HG02852 (cell line): ENCODE results near the gene CFAP73.
"Not testable (repeated sequence)": the region's sequence is repeated elsewhere in the genome, so short reads cannot be mapped to it uniquely, and the experiment has no call there.

ENCODE experiments used
- ATAC-seq: cut with Tn5 transposase; IDR thresholded peaks from one replicate; pipeline ENCODE4 v1.9.1; 2021; ENCODE audit warnings: mild to moderate bottlenecking, moderate library complexity; ENCODE audit not compliant: unreplicated experiment

CFAP73 gene

GRCh38 chr12:113185180-113186032 is 35.9 kb downstream of the CFAP73 start, which contains the start of the genes DDX54 and RITA1:
TSS of gene DDX54 (minus strand) at chr12:113185478. CDS start at chr12:113185451, 27 bp downstream.
TSS of gene RITA1 (plus strand) at chr12:113185721. CDS start at chr12:113186747, 1,026 bp downstream.
- ATAC-seq, result peak; percentile 55

- ATAC-seq, result no peak
These were observed 36.5 kb downstream of the CFAP73 start for GRCh38 chr12:113186033-113186365.

- no peak for ATAC-seq
These were observed 37.3 kb downstream of the CFAP73 start for GRCh38 chr12:113186666-113187325.

GRCh38 chr12:113189361-113189760 is 39.8 kb downstream of the CFAP73 start:
- ATAC-seq, result no peak

- ATAC-seq, result no peak
These were observed 41.2 kb downstream of the CFAP73 start for GRCh38 chr12:113190761-113191160.

GRCh38 chr12:113191227-113191626 is 41.7 kb downstream of the CFAP73 start:
- ATAC-seq, result no peak

- ATAC-seq, result no peak
These were observed 45.5 kb downstream of the CFAP73 start for GRCh38 chr12:113194971-113195391.

GRCh38 chr12:113195598-113195997 is 46.1 kb downstream of the CFAP73 start:
- ATAC-seq, result no peak

- no peak for ATAC-seq
These were observed 47.1 kb downstream of the CFAP73 start for GRCh38 chr12:113196582-113196981.

GRCh38 chr12:113196990-113197389 is 47.5 kb downstream of the CFAP73 start:
- peak; percentile 82 for ATAC-seq

GRCh38 chr12:113197518-113198077 is 48.1 kb downstream of the CFAP73 start:
- no peak for ATAC-seq

GRCh38 chr12:113198296-113198695 is 48.8 kb downstream of the CFAP73 start:
- no peak for ATAC-seq

GRCh38 chr12:113200021-113200797 is 50.7 kb downstream of the CFAP73 start:
- no peak for ATAC-seq

- ATAC-seq, result no peak
These were observed 52.0 kb downstream of the CFAP73 start for GRCh38 chr12:113201187-113202177.

GRCh38 chr12:113202300-113203075 is 53.0 kb downstream of the CFAP73 start:
- ATAC-seq, result no peak

GRCh38 chr12:113203852-113204760 is 54.6 kb downstream of the CFAP73 start:
- ATAC-seq, result no peak

- ATAC-seq, result no peak
These were observed 55.3 kb downstream of the CFAP73 start for GRCh38 chr12:113204804-113205203.

GRCh38 chr12:113206802-113207201 is 57.3 kb downstream of the CFAP73 start:
- not testable (repeated sequence) for ATAC-seq
